Measurements from ENCODE around the gene RETREG2. TPM values are rescaled to one million over a fixed set of nuclear protein-coding genes. Genes with fewer than 3 reads are reported as not detected.

Gene RETREG2
- total RNA-seq, 1 experiment from 2014 or later: 63.7 TPM

DNA sequence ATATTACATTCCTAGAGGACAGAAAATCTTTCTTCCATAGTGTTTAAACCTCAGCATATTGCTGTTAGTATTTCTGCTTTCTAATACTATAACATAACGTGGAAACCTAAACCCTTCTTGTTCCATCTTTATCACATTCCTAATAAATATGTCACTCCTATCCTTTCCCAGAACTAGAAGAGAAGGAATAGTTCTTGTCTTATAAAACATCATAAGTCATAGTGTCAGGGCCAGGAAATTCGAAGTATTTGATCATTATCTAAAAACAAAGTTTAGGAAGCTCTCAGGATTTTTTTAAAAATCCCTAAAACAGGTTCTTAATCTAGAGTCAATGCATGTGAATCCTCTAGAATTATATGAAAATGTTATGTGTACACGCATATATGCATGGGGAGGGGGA lies 19.5 kb upstream of the RETREG2 start:
- BruUV-seq (replicated peaks): no TSS peak
- H2AFZ ChIP-seq (ENCODE audit: low read depth, low read length, poor library complexity, severe bottlenecking): no peak overlapping the region
- no peak overlapping the region for H3K27ac ChIP-seq (ENCODE audit: low read depth, low read length)
- ChIA-PET RAD21 (ENCODE audit: low non-redundant PET in 1 of 2, low total read pairs in 2 of 2, uncharacterized antibody in 2 of 2, unreplicated experiment in 2 of 2) (no interaction called here), CTCF (interaction anchor here (1.0 to 2.6 kb wide), 5 partner anchors 15 to 371 kb away, joined by 4 to 7 read pairs (median 6); no protein-coding TSS in a partner anchor), POLR2A (interaction anchor here (1.4 kb wide), 1 partner anchor 157 kb away, joined by 5 read pairs; no protein-coding TSS in a partner anchor)
- ATAC-seq (no peak), DNase-seq (ENCODE audit: low read depth, low spot score) (no peak)
- H3K4me1 ChIP-seq (ENCODE audit: control insufficient read depth in 1 of 2, insufficient read depth in 2 of 2, low read length in 2 of 2): peaks cover 5 to 16% of the 10 kb centered on the region in 2 experiments; a peak in 3 of 4 replicates
- intact Hi-C loops (cut with micrococcal nuclease): no loop called here
- H3K9ac ChIP-seq (ENCODE audit: low read length): no peak overlapping the region
- H4K20me1 ChIP-seq (ENCODE audit: insufficient read depth): no peaks in the 10 kb centered on the region
- TF ChIP-seq, protein P1, sequence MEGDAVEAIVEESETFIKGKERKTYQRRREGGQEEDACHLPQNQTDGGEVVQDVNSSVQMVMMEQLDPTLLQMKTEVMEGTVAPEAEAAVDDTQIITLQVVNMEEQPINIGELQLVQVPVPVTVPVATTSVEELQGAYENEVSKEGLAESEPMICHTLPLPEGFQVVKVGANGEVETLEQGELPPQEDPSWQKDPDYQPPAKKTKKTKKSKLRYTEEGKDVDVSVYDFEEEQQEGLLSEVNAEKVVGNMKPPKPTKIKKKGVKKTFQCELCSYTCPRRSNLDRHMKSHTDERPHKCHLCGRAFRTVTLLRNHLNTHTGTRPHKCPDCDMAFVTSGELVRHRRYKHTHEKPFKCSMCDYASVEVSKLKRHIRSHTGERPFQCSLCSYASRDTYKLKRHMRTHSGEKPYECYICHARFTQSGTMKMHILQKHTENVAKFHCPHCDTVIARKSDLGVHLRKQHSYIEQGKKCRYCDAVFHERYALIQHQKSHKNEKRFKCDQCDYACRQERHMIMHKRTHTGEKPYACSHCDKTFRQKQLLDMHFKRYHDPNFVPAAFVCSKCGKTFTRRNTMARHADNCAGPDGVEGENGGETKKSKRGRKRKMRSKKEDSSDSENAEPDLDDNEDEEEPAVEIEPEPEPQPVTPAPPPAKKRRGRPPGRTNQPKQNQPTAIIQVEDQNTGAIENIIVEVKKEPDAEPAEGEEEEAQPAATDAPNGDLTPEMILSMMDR (IDR thresholded peaks at IDR 0.05 in 2 of 3, conservative IDR thresholded peaks at IDR 0.05 in 1 of 3; ENCODE audit: borderline replicate concordance in 1 of 3, insufficient read depth in 1 of 3, low read depth in 2 of 3, low read length in 2 of 3): no peak
- TF ChIP-seq EGR1 (IDR thresholded peaks at IDR 0.05; ENCODE audit: low read depth): no peak
- TF ChIP-seq EZH2 (IDR thresholded peaks at IDR 0.05): no peak
- no peak for TF ChIP-seq POLR2A (IDR thresholded peaks at IDR 0.05; ENCODE audit: borderline replicate concordance, extremely low read depth, insufficient read depth, insufficient read length)
- no peak for TF ChIP-seq ZFX (IDR thresholded peaks at IDR 0.05)
- no peak for TF ChIP-seq SRF (IDR thresholded peaks at IDR 0.05; ENCODE audit: low read depth)
- TF ChIP-seq POLR2AphosphoS5 (IDR thresholded peaks at IDR 0.05; ENCODE audit: low read depth, low read length): no peak
- H3K9me2 ChIP-seq (ENCODE audit: insufficient read depth): no peaks in the 10 kb centered on the region
- no peaks in the 10 kb centered on the region for H3K9me3 ChIP-seq (ENCODE audit: control insufficient read depth in 1 of 2, insufficient read depth in 1 of 2, low read depth in 1 of 2, low read length in 2 of 2)
- H3K27me3 ChIP-seq (ENCODE audit: insufficient read depth, low read length): no peaks in the 10 kb centered on the region
- H3K4me3 ChIP-seq (replicated peaks in 1 of 2; ENCODE audit: low read depth in 1 of 2, low read length in 2 of 2): no peak overlapping the region
- H3K36me3 ChIP-seq (ENCODE audit: control insufficient read depth in 1 of 2, insufficient read depth in 2 of 2, low read length in 2 of 2): peaks cover 0 to 3% of the 10 kb centered on the region in 2 experiments; a peak in 2 of 4 replicates
- no peaks in the 10 kb centered on the region for H3K79me2 ChIP-seq (ENCODE audit: insufficient read depth, low read length)
- no peak overlapping the region for H3K4me2 ChIP-seq (ENCODE audit: low read length)

DNA sequence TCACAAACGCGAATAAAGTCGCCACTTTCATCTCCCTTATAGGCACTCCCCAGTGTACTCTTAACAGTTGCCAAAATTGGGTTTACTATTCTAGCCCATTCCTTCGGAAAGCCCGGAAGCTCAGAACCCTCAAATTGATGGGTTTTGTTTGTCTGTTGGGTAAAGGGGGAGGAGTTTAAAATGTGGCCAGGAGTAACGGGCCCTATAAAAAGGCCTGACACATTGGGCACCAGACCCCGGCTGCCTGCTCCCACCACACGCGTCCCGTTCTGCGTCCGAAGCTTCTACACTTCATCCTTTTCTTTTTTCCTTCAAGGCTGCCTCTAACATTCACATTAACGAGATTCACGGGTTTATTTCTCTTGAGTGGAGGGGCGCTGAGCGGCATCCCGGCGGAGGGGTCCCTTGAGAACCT lies 18.3 kb upstream of the RETREG2 start:
- ATAC-seq: no peak
- H3K79me2 ChIP-seq (ENCODE audit: insufficient read depth, low read length): no peaks in the 10 kb centered on the region
- peak overlapping the region; percentile 78 for H3K4me2 ChIP-seq (ENCODE audit: low read length)
- POLR2A ChIA-PET: interaction anchor here (1.4 kb wide), 1 partner anchor 158 kb away, joined by 5 read pairs; no protein-coding TSS in a partner anchor
- no peaks in the 10 kb centered on the region for H3K9me2 ChIP-seq (ENCODE audit: insufficient read depth)
- H3K4me3 ChIP-seq (replicated peaks in 1 of 2; ENCODE audit: low read depth in 1 of 2, low read length in 2 of 2): peak overlapping the region; percentile 67 to 69
- TSS peak; percentile 37 for BruUV-seq (replicated peaks)
- 0 out of 2 replicates have a peak overlapping the region, but pooled peaks have one; percentile 72 for H3K9ac ChIP-seq (ENCODE audit: low read length)
- H3K27me3 ChIP-seq (ENCODE audit: insufficient read depth, low read length): no peaks in the 10 kb centered on the region
- H3K4me1 ChIP-seq (ENCODE audit: control insufficient read depth in 1 of 2, insufficient read depth in 2 of 2, low read length in 2 of 2): peaks cover 5 to 16% of the 10 kb centered on the region in 2 experiments; a peak in 3 of 4 replicates
- intact Hi-C loops (cut with micrococcal nuclease): loop anchor here (1.0 to 2.0 kb wide), 4 partner anchors 51 to 193 kb away; no protein-coding TSS in a partner anchor
- H3K9me3 ChIP-seq (ENCODE audit: control insufficient read depth in 1 of 2, insufficient read depth in 1 of 2, low read depth in 1 of 2, low read length in 2 of 2): no peaks in the 10 kb centered on the region
- H4K20me1 ChIP-seq (ENCODE audit: insufficient read depth): no peaks in the 10 kb centered on the region
- RAD21 ChIA-PET (ENCODE audit: low non-redundant PET in 1 of 2, low total read pairs in 2 of 2, uncharacterized antibody in 2 of 2, unreplicated experiment in 2 of 2): no interaction called here
- no peak overlapping the region for H2AFZ ChIP-seq (ENCODE audit: low read depth, low read length, poor library complexity, severe bottlenecking)
- CTCF ChIA-PET: interaction anchor here (0.9 to 2.6 kb wide), 6 partner anchors 52 to 370 kb away, joined by 3 to 7 read pairs (median 5); no protein-coding TSS in a partner anchor
- peaks cover 0 to 3% of the 10 kb centered on the region in 2 experiments; a peak in 2 of 4 replicates for H3K36me3 ChIP-seq (ENCODE audit: control insufficient read depth in 1 of 2, insufficient read depth in 2 of 2, low read length in 2 of 2)
- no peak overlapping the region for H3K27ac ChIP-seq (ENCODE audit: low read depth, low read length)
- no peak for DNase-seq (ENCODE audit: low read depth, low spot score)
- TF ChIP-seq SRF (IDR thresholded peaks at IDR 0.05; ENCODE audit: low read depth): no peak
- no peak for TF ChIP-seq SP1 (IDR thresholded peaks at IDR 0.05; ENCODE audit: low read depth)
- TF ChIP-seq POLR2AphosphoS5 (IDR thresholded peaks at IDR 0.05; ENCODE audit: low read depth, low read length): no peak
- no peak for TF ChIP-seq EZH2phosphoT487 (IDR thresholded peaks at IDR 0.05; ENCODE audit: borderline replicate concordance)
- no peak for TF ChIP-seq ZFX (IDR thresholded peaks at IDR 0.05)
- TF ChIP-seq YY1 (IDR thresholded peaks at IDR 0.05; ENCODE audit: extremely low read depth, insufficient replicate concordance, low read depth, low read length): no peak
- TF ChIP-seq ELF1 (IDR thresholded peaks at IDR 0.05; ENCODE audit: borderline replicate concordance, low read depth): no peak
- TF ChIP-seq CEBPB (IDR thresholded peaks at IDR 0.05; ENCODE audit: low read depth): no peak
- TF ChIP-seq, protein P1 (IDR thresholded peaks at IDR 0.05 in 2 of 3, conservative IDR thresholded peaks at IDR 0.05 in 1 of 3; ENCODE audit: borderline replicate concordance in 1 of 3, insufficient read depth in 1 of 3, low read depth in 2 of 3, low read length in 2 of 3): no peak
- TF ChIP-seq FOSL1 (IDR thresholded peaks at IDR 0.05; ENCODE audit: low read depth): no peak
- TF ChIP-seq EGR1 (IDR thresholded peaks at IDR 0.05; ENCODE audit: low read depth): no peak
- TF ChIP-seq EZH2 (IDR thresholded peaks at IDR 0.05): no peak
- no peak for TF ChIP-seq MAX (IDR thresholded peaks at IDR 0.05)
- no peak for TF ChIP-seq RAD21 (IDR thresholded peaks at IDR 0.05; ENCODE audit: low read depth)
- no peak for TF ChIP-seq ZNF274 (IDR thresholded peaks at IDR 0.05; ENCODE audit: low read depth, low read length)

All from HCT116 (cell line).